HUES64 (cell line): ENCODE results near the gene FUT3.
"Not testable (repeated sequence)": the region's sequence is repeated elsewhere in the genome, so short reads cannot be mapped to it uniquely, and the experiment has no call there.

Experiments used
- H3K27ac ChIP-seq: 2 replicates; pipeline ENCODE4 v1.7.0; 2013; ENCODE audit warnings: low read depth, low read length, inconsistent platforms
- H3K27me3 ChIP-seq: 2 replicates; pipeline ENCODE4 v1.6.1; 2013; ENCODE audit warnings: mild to moderate bottlenecking, low read length; ENCODE audit not compliant: insufficient read depth
- H3K36me3 ChIP-seq: 2 replicates; pipeline ENCODE4 v1.6.1; 2013; ENCODE audit warnings: mild to moderate bottlenecking, low read length; ENCODE audit not compliant: insufficient read depth
- H3K4me1 ChIP-seq: 2 replicates; pipeline ENCODE4 v1.6.1; 2013; ENCODE audit warnings: mild to moderate bottlenecking, low read length, moderate library complexity; ENCODE audit not compliant: insufficient read depth
- H3K4me3 ChIP-seq: 2 replicates; pipeline ENCODE4 v1.5.1; 2013; ENCODE audit warnings: mild to moderate bottlenecking, low read length, moderate library complexity
- H3K9ac ChIP-seq: 2 replicates; pipeline ENCODE4 v1.6.1; 2013; ENCODE audit warnings: mild to moderate bottlenecking, low read depth, low read length
- H3K9me3 ChIP-seq: 2 replicates; pipeline ENCODE4 v1.6.1; 2013; ENCODE audit warnings: low read depth, low read length; ENCODE audit not compliant: insufficient read depth
- WGBS: fragments of 150-250, 120-280 bp; methylation state at CpG from one replicate; pipeline ENCODE4 v1.1.7; 2013; ENCODE audit warnings: missing lambda C conversion rate; 5-methylcytosine and 5-hydroxymethylcytosine counted together

Gene FUT3

DNA sequence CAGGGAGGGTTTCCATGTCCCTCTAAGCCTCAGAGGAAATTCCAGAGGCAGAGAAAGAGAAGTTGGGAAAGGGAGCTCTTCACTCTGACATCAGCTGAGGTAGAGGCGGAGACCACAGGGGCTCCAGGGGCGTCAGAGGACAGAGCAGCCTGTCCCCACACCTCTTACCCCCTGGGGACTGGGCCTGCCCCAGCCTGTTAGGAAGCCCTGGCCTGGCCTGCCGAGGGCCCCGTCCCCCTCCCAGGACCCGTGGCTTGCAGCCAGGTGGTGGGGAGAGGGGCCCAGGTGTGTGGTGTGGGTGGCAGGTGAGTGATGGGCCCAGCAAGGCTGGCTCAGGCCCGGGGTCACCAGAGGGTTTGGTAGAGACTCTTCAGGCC lies 9.5 kb downstream of the FUT3 start:
- H3K9me3 ChIP-seq, H3K36me3 ChIP-seq, H3K9ac ChIP-seq, H3K4me1 ChIP-seq, H3K27ac ChIP-seq, H3K27me3 ChIP-seq, H3K4me3 ChIP-seq: not testable (repeated sequence)
- WGBS = 100% methylated on average over 6 of the region's 6 CpGs

- 92% methylated on average over 9 of the region's 9 CpGs for WGBS
- Histone ChIP-seq H3K9ac (no peak within 1 kb of the TSS), H3K9me3 (no peaks in the 10 kb centered on the region), H3K27ac (no peak within 1 kb of the TSS), H3K27me3 (no peaks in the 10 kb centered on the region), H3K4me1 (no peaks in the 10 kb centered on the region), H3K36me3 (no peaks in the 10 kb centered on the region), H3K4me3 (no peak within 1 kb of the TSS)
Observed at GRCh38 chr19:5839065-5840017, 11.9 kb downstream of the FUT3 start, which contains the start of gene FUT6. FUT6 (minus strand) TSS chr19:5839702; CDS start chr19:5832567, 7,135 bp downstream.

DNA sequence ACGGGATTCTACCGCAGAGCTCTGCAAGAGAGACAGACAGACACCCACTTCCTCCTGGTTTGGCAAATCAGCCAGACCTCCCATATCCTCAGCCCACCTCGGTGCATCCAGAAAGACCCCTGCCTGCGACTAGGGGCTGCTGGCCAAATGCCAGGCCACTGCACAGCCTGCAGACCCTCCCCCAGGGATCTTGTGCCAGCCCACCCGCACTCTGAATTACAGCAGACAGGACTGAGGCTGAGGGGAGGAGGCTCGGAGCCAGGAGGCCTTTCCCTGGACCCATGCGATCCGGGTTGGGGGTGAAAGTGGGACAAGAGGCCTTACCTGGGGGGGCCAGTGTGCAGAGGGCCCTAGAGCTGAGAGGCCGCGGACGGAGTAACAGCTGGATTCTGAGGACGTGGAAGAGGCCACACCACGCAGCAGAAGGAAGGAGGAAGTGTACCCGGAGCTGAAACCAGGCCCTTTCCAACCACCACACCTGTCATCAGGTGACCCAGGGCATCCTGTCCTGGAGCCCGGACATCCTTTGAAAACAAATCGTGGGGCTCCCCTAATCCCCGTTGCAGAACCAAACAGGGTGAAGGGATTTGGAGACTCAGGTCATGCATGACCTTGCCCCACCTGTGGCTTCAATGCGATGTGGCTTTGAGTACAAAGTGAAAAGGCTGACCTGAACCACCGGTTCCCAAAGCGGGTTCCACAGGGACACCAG lies 12.7 kb downstream of the FUT3 start:
- Histone ChIP-seq H3K4me3 (no peak overlapping the region), H3K4me1 (no peaks in the 10 kb centered on the region), H3K36me3 (no peaks in the 10 kb centered on the region), H3K9me3 (no peaks in the 10 kb centered on the region), H3K27ac (no peak overlapping the region), H3K9ac (no peak overlapping the region), H3K27me3 (no peaks in the 10 kb centered on the region; the same call in 1 of the 2 replicates)
- WGBS = 95% methylated on average over 20 of the region's 20 CpGs

- H3K27me3 ChIP-seq = no peaks in the 10 kb centered on the region; the same call in 1 of the 2 replicates
- H3K27ac ChIP-seq = no peak overlapping the region
- no peaks in the 10 kb centered on the region for H3K4me1 ChIP-seq
- H3K9ac ChIP-seq = no peak overlapping the region
- no peaks in the 10 kb centered on the region for H3K36me3 ChIP-seq
- no peaks in the 10 kb centered on the region for H3K9me3 ChIP-seq
- WGBS = 94% methylated on average over 14 of the region's 15 CpGs
- H3K4me3 ChIP-seq = no peak overlapping the region
Observed at GRCh38 chr19:5837761-5838352, 13.4 kb downstream of the FUT3 start.

GRCh38 chr19:5832527-5833216 lies 18.6 kb downstream of the FUT3 start:
- Histone ChIP-seq H3K9ac (no peak overlapping the region), H3K4me3 (no peak overlapping the region), H3K4me1 (no peaks in the 10 kb centered on the region; the same call in 1 of the 2 replicates), H3K9me3 (no peaks in the 10 kb centered on the region), H3K36me3 (no peaks in the 10 kb centered on the region), H3K27me3 (no peaks in the 10 kb centered on the region; the same call in 1 of the 2 replicates), H3K27ac (no peak overlapping the region)
- WGBS = 86% methylated on average over 6 of the region's 6 CpGs

GRCh38 chr19:5832061-5832460 lies 19.2 kb downstream of the FUT3 start:
- no peaks in the 10 kb centered on the region; the same call in 1 of the 2 replicates for H3K27me3 ChIP-seq
- no peaks in the 10 kb centered on the region for H3K9me3 ChIP-seq
- no peak overlapping the region for H3K4me3 ChIP-seq
- H3K27ac ChIP-seq = no peak overlapping the region
- no peak overlapping the region for H3K9ac ChIP-seq
- H3K36me3 ChIP-seq = no peaks in the 10 kb centered on the region
- H3K4me1 ChIP-seq = no peaks in the 10 kb centered on the region; the same call in 1 of the 2 replicates
- 93% methylated on average over 22 of the region's 22 CpGs for WGBS

DNA sequence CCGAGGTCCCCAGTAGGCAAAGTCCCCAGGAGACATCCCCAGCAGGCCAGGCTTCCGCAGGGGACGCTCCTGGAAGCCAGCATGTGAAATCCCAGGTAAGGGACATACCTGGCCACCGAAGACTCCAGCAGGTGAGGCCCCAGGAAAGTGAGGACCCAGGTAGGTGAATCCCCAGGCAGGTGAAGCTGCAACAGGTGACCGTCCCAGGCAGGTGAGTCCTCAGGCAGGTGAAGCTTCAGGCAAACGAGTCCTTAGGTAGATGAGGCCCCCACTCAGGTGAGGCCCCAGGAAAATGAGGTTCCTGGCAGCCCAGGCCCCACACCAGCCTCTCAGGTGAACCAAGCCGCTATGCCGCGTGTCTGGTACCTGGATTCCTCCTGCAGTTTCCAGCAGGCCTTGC lies 20.1 kb downstream of the FUT3 start:
- no peaks in the 10 kb centered on the region; the same call in 1 of the 2 replicates for H3K27me3 ChIP-seq
- WGBS = 91% methylated on average over 9 of the region's 9 CpGs
- H3K27ac ChIP-seq = no peak overlapping the region
- peaks cover 3% of the 10 kb centered on the region; the same call in 1 of the 2 replicates for H3K4me1 ChIP-seq
- no peaks in the 10 kb centered on the region for H3K36me3 ChIP-seq
- H3K4me3 ChIP-seq = no peak overlapping the region
- H3K9ac ChIP-seq = no peak overlapping the region
- H3K9me3 ChIP-seq = no peaks in the 10 kb centered on the region

GRCh38 chr19:5829567-5830310 lies 21.5 kb downstream of the FUT3 start:
- 78% methylated on average over 34 of the region's 34 CpGs for WGBS
- Histone ChIP-seq H3K4me1 (peaks cover 3% of the 10 kb centered on the region; the same call in 1 of the 2 replicates), H3K4me3 (peak overlapping the region; percentile 81), H3K9me3 (no peaks in the 10 kb centered on the region), H3K27ac (no peak overlapping the region), H3K9ac (0 out of 2 replicates have a peak overlapping the region, but pooled peaks have one; percentile 5), H3K36me3 (no peaks in the 10 kb centered on the region), H3K27me3 (no peaks in the 10 kb centered on the region; the same call in 1 of the 2 replicates)

DNA sequence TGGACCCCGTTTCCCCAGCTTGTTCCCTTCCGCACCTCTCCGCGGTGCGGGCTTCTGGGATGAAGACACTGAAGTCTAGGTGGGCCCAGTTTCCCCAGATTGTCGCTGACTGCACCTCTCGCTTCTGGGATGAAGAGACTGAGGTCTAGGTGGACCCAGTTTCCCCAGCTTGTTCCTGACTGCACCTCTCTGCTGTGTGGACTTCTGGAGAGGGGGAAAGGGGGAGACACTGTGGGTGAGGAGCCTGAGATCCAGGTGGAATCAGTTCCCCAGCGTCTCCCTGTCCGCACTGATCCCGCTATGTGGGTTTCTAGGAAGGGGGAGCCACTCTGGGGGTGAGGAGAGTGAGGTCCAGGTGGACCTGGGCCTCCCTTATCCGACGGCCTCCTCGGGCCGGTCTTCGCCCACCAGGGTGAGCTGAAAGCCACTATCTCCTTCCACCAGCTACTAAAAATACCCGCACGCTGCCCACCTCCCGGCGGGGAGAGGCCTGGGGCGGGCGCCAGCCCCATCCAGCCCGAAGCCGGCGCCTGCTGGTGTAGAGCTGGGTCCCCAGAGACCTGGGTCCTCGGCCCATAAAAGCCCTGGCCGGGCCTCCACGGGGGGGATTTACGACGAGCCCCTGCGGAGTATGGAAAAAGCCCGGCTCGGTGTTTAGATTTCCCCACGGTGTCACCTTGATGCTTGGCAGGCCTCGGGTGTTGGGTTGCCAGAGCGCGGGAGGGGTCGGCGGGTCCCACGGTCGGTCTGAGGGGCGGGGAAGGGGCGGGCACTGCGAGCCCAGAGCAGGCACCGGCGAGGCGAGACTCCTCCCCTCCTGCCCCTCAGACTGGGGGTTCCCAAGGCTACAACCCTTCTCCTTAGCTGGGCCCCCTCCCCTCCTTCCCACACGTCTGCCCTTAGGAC lies 22.3 kb downstream of the FUT3 start:
- Histone ChIP-seq H3K27ac (peak overlapping the region; percentile 81), H3K36me3 (no peaks in the 10 kb centered on the region), H3K27me3 (no peaks in the 10 kb centered on the region), H3K9me3 (no peaks in the 10 kb centered on the region), H3K4me1 (peaks cover 3% of the 10 kb centered on the region; the same call in 1 of the 2 replicates), H3K9ac (peak overlapping the region; percentile 81), H3K4me3 (peak overlapping the region; percentile 81)
- WGBS = 4% methylated on average over 45 of the region's 47 CpGs
